NCI-H1105 (cell line): ENCODE measurements around the gene MINK1.

Experiments used
- DNase-seq: peaks from one replicate; lab custom pipeline; 2025; lab: John Stamatoyannopoulos, UW

The MINK1 gene

GRCh38 chr17:4872786-4873185 is 39.6 kb downstream of the MINK1 start:
- no peak for DNase-seq

- no peak for DNase-seq
These were observed 43.9 kb downstream of the MINK1 start for GRCh38 chr17:4877089-4877488.

GRCh38 chr17:4879601-4880000 is 46.5 kb downstream of the MINK1 start:
- no peak for DNase-seq

- DNase-seq: no peak
These were observed 47.7 kb downstream of the MINK1 start for GRCh38 chr17:4880857-4881256.

GRCh38 chr17:4881761-4882555 is 48.8 kb downstream of the MINK1 start:
- peak; percentile 76 for DNase-seq

GRCh38 chr17:4884489-4884888 is 51.3 kb downstream of the MINK1 start:
- DNase-seq: no peak

GRCh38 chr17:4886830-4887229 is 53.7 kb downstream of the MINK1 start:
- no peak for DNase-seq

- DNase-seq: no peak
These were observed 54.4 kb downstream of the MINK1 start for GRCh38 chr17:4887581-4887980.

- DNase-seq: no peak
These were observed 58.6 kb downstream of the MINK1 start for GRCh38 chr17:4891411-4892410.

GRCh38 chr17:4892499-4893221 is 59.5 kb downstream of the MINK1 start:
- no peak for DNase-seq

GRCh38 chr17:4893272-4893671 is 60.1 kb downstream of the MINK1 start:
- no peak for DNase-seq

GRCh38 chr17:4893721-4894560 is 60.8 kb downstream of the MINK1 start:
- DNase-seq: no peak

- no peak for DNase-seq
These were observed 62.0 kb downstream of the MINK1 start for GRCh38 chr17:4895121-4895520.

GRCh38 chr17:4895657-4896331 is 62.7 kb downstream of the MINK1 start:
- no peak for DNase-seq

GRCh38 chr17:4896332-4897197 is 63.4 kb downstream of the MINK1 start:
- DNase-seq: no peak

- no peak for DNase-seq
These were observed 64.1 kb downstream of the MINK1 start for GRCh38 chr17:4897198-4897687.

- DNase-seq: no peak
These were observed 64.6 kb downstream of the MINK1 start for GRCh38 chr17:4897785-4898184.

GRCh38 chr17:4898351-4898750 is 65.2 kb downstream of the MINK1 start:
- no peak for DNase-seq

GRCh38 chr17:4898927-4899326 is 65.8 kb downstream of the MINK1 start:
- DNase-seq: no peak
